PC-3 (cell line): Measurements from ENCODE around the gene MAP1LC3A.

Experiments used
- EZH2 ChIP-seq: fragments of 300-600 bp; sonication (generic); IDR thresholded peaks from one replicate; pipeline ENCODE4 v1.6.1; 2017; ENCODE audit warnings: antibody characterized with exemption, mild to moderate bottlenecking, low read length; ENCODE audit not compliant: unreplicated experiment
- TF ChIP-seq, protein P1 (sequence below): fragments of 300-600 bp; sonication (generic); conservative IDR thresholded peaks from 2 replicates; pipeline ENCODE4 v1.5.1; 2017; ENCODE audit warnings: antibody characterized with exemption, low read depth, mild to moderate bottlenecking, low read length

DNA sequence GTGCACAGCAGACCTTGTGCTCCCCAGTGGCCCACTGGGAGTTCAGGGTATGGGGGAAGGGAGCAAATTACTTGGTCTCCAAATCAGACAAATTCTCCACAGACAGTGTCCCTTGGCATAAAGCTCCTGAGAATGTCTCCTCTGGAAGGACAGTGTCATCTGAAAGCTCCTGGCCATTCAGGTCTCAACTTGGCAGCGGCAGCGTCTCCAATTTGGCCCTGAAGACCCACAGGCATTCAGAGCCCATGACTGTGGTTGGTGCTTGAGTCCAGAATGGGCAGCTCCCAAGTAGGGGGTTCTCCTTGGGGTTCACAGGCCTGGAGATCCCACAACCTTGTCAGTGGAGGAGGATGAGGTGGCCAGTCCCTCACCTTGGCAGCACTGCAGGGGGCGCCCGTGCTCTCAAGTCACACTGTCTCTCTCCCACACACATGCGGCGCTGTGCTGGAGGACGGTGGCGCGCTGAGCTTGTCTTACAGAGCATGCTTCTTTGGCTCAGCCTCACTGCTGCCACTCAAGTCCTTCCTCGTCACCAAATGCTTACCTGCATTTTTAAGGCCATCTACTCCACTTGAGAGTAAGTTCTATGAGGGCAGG lies 21.6 kb upstream of the MAP1LC3A start:
- TF ChIP-seq, protein P1, sequence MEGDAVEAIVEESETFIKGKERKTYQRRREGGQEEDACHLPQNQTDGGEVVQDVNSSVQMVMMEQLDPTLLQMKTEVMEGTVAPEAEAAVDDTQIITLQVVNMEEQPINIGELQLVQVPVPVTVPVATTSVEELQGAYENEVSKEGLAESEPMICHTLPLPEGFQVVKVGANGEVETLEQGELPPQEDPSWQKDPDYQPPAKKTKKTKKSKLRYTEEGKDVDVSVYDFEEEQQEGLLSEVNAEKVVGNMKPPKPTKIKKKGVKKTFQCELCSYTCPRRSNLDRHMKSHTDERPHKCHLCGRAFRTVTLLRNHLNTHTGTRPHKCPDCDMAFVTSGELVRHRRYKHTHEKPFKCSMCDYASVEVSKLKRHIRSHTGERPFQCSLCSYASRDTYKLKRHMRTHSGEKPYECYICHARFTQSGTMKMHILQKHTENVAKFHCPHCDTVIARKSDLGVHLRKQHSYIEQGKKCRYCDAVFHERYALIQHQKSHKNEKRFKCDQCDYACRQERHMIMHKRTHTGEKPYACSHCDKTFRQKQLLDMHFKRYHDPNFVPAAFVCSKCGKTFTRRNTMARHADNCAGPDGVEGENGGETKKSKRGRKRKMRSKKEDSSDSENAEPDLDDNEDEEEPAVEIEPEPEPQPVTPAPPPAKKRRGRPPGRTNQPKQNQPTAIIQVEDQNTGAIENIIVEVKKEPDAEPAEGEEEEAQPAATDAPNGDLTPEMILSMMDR = peak; percentile 49
- no peak for TF ChIP-seq EZH2
